ENCODE measurements around the gene PMEL. TPM values are rescaled to one million over a fixed set of nuclear protein-coding genes. Genes with fewer than 3 reads are reported as not detected.
A peak's percentile ranks its signal among the peaks of the same experiment; 100 is the strongest.
"Not testable (repeated sequence)": the region's sequence is repeated elsewhere in the genome, so short reads cannot be mapped to it uniquely, and the experiment has no call there.

The PMEL gene
- total RNA-seq, 5 donors from 2014 or later (not counting 1 experiment from before 2014, with no cell fraction given), result 0.20 TPM; not detected in 4

DNA sequence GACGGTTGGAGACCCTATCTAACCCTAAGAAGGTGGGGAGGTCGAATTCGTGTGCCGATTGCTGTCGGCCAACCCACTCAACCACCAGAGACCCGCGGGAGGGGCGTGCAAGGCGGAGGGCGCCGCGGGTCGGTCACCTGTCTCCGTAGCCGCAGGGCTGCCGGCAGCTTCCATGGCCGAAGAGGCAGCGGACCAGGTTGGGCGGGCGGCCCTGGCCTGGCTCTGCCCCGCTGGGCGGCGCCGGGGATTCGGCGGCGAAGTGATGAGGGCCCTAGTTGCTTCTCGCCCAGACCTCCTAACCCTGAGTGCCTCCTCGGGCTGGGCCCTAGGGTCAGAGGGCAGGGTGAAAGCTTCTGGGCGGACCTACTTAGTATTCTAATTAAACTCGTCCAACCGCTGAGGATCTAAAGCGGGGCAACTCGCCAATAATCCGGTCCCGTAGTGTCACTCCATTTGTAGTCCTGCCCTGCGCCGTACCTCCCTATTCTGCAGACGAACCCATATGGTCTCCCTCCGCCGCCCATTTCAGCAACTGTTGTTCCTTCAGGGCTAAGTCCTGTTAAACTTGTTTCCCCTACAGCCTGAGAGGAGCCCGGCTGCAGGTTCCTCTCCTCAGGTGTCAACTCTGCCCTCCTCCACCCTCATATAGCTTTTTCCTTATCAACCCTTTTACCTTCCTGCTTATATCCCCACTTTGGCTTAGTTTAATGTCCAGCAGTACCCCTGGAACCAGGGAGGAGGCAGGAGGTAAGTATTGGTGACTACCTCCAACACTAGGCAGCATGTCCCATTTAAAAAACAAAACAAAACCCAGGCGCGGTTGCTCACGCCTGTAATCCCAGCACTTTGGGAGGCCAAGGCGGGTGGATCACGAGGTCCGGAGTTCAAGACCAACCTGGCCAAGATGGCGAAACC, 38.0 kb downstream of the PMEL start, which contains the start of gene PYM1:
Gene PYM1 (minus strand): TSS at position 307 of the 915 bp plus-strand sequence. CDS start 133 bp downstream, at position 174.
- Mint-ChIP-seq H3K36me3 (peaks cover 13% of the 10 kb centered on the region), H3K4me3 (peak within 1 kb of the TSS; percentile 96 to 100 (median 97)), H3K9me3 (no peaks in the 10 kb centered on the region), H3K4me1 (peaks cover 47 to 72% (median 56%) of the 10 kb centered on the region in 3 donors), H3K27me3 (no peaks in the 10 kb centered on the region), H3K27ac (peak within 1 kb of the TSS; percentile 96 to 99)
- DNase-seq (peak in 34 of 35 experiments; percentile 26 to 77 (median 53)), ATAC-seq (replicated peaks in 1 of 4) (peak in 3 of 4 experiments; percentile 6 to 9 (median 6))
- POLR2A ChIA-PET, result interaction anchor here in 1 of 2 donors (0.6 to 0.7 kb wide), 2 partner anchors 195 to 1643 kb away, joined by 3 read pairs; no protein-coding TSS in a partner anchor
- H3K27ac ChIP-seq (ENCODE audit: low read length), result peak within 1 kb of the TSS; percentile 79
- 0% methylated on average over 38 of the region's 49 CpGs for WGBS (ENCODE audit: insufficient coverage)
- CTCF ChIA-PET, result interaction anchor here (0.6 to 3.5 kb wide), 9 partner anchors 8 to 1188 kb away, joined by 3 to 15 read pairs (median 5); partner anchors contain the start of genes DNAJC14 (in 1 of the 2), ORMDL2 (in 1 of the 2), RAB5B (in 1 of the 2) and SARNP (in 1 of the 2)
- H3K27me3 ChIP-seq (replicated peaks in 1 of 2; ENCODE audit: control insufficient read depth in 2 of 2, extremely low read depth in 1 of 2, insufficient read depth in 2 of 2, low read length in 1 of 2), result no peaks in the 10 kb centered on the region
- peaks cover 0 to 9% of the 10 kb centered on the region in 2 donors for H3K36me3 ChIP-seq (ENCODE audit: control insufficient read depth in 2 of 2, extremely low read depth in 1 of 2, insufficient read depth in 1 of 2, low read length in 1 of 2)
- H3K9me3 ChIP-seq, result no peaks in the 10 kb centered on the region
- H3K4me3 ChIP-seq (ENCODE audit: control insufficient read depth in 1 of 2, extremely low read depth in 1 of 2, low read length in 1 of 2), result peak within 1 kb of the TSS; percentile 86 to 100
- H3K4me1 ChIP-seq (ENCODE audit: control insufficient read depth in 1 of 2, extremely low read depth in 1 of 2, insufficient read depth in 2 of 2, low read length in 2 of 2), result peaks cover 18 to 32% of the 10 kb centered on the region in 2 experiments

DNA sequence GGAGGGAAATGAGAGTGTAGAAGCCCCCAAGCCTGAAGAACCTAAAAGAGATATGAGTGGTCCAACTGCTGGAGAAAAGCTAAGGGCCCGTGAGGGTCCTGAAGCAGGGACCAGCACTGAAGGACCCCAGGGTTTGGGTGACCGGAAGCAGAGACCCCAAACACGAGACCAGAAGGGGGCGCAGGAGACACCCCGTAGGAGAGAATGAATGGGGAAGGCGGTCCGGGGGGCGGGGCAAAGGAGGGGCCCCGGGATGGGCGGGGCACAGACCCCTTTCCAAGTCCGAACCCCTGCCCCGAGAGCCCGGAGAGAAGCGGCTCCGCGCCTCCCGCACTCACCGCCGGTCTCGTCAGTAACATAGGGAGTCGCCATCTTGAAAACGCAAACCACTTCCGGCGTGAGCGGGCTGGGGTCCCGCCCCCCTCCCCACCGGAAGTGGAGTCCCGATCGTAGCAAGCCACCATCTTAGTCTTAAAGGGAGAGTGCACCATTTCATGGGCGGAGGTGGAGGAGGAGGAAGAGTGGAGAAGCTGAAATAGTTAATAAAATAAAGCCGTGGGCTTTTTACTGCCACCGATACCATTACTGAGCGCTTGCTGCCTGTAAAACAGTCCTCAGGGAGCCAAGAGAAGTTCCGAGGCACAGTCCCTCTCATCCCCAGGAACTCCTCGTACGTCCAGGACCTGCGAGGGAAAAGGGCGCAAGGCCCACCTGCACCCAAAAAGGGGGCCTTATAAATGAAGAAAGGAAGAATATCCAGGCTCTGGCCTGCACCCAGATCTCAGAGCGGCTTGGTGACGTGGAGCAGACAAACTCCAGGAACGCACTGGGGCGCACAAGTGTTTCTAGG, 38.9 kb downstream of the PMEL start:
- ATAC-seq (replicated peaks in 1 of 4), result peak; percentile 36 to 53 (median 42)
- Mint-ChIP-seq H3K27me3 (no peaks in the 10 kb centered on the region), H3K36me3 (peaks cover 12% of the 10 kb centered on the region), H3K27ac (peak overlapping the region; percentile 96 to 99), H3K4me3 (peak overlapping the region; percentile 96 to 100 (median 97)), H3K4me1 (peaks cover 56 to 76% (median 61%) of the 10 kb centered on the region in 3 donors), H3K9me3 (no peaks in the 10 kb centered on the region)
- Histone ChIP-seq H3K36me3 (ENCODE audit: control insufficient read depth in 2 of 2, extremely low read depth in 1 of 2, insufficient read depth in 1 of 2, low read length in 1 of 2) (peaks cover 0 to 15% of the 10 kb centered on the region in 2 donors), H3K4me3 (ENCODE audit: control insufficient read depth in 1 of 2, extremely low read depth in 1 of 2, low read length in 1 of 2) (peak overlapping the region; percentile 86 to 100), H3K9me3 (no peaks in the 10 kb centered on the region), H3K27ac (ENCODE audit: low read length) (peak overlapping the region; percentile 79), H3K4me1 (ENCODE audit: control insufficient read depth in 1 of 2, extremely low read depth in 1 of 2, insufficient read depth in 2 of 2, low read length in 2 of 2) (peaks cover 18 to 32% of the 10 kb centered on the region in 2 experiments), H3K27me3 (replicated peaks in 1 of 2; ENCODE audit: control insufficient read depth in 2 of 2, extremely low read depth in 1 of 2, insufficient read depth in 2 of 2, low read length in 1 of 2) (no peaks in the 10 kb centered on the region)
- peak; percentile 72 to 95 (median 86) for DNase-seq
- ChIA-PET CTCF (interaction anchor here (0.6 to 3.5 kb wide), 15 partner anchors 8 to 222 kb away, joined by 3 to 15 read pairs (median 5); partner anchors contain the start of genes DNAJC14 (in 2 of the 2), BLOC1S1 (in 1 of the 2), ORMDL2 (in 1 of the 2) and RAB5B (in 1 of the 2)), POLR2A (interaction anchor here (0.6 to 1.5 kb wide), 6 partner anchors 13 to 1642 kb away, joined by 3 to 9 read pairs (median 4); partner anchors contain the start of gene RAB5B (in 1 of the 2))
- WGBS (ENCODE audit: insufficient coverage), result 0% methylated on average over 28 of the region's 42 CpGs

GRCh38 chr12:55925870-55926737, 39.7 kb downstream of the PMEL start:
- peaks cover 0 to 15% of the 10 kb centered on the region in 2 donors for H3K36me3 ChIP-seq (ENCODE audit: control insufficient read depth in 2 of 2, extremely low read depth in 1 of 2, insufficient read depth in 1 of 2, low read length in 1 of 2)
- POLR2A ChIA-PET, result interaction anchor here (0.6 to 1.5 kb wide), 5 partner anchors 13 to 410 kb away, joined by 3 to 9 read pairs (median 4); partner anchors contain the start of gene RAB5B (in 1 of the 2)
- 0% methylated on average over 3 of the region's 10 CpGs for WGBS (ENCODE audit: insufficient coverage)
- peak overlapping the region; percentile 79 for H3K27ac ChIP-seq (ENCODE audit: low read length)
- H3K27ac Mint-ChIP-seq, result peak overlapping the region; percentile 96 to 99
- no peaks in the 10 kb centered on the region for H3K9me3 Mint-ChIP-seq
- H3K9me3 ChIP-seq, result no peaks in the 10 kb centered on the region
- ATAC-seq (replicated peaks in 1 of 4) (no peak), DNase-seq (peak in 3 of 35 experiments; percentile 3 to 30 (median 12))
- CTCF ChIA-PET, result interaction anchor here (0.6 to 3.5 kb wide), 13 partner anchors 9 to 210 kb away, joined by 3 to 15 read pairs (median 5); partner anchors contain the start of genes DNAJC14 (in 2 of the 2), BLOC1S1 (in 1 of the 2), ORMDL2 (in 1 of the 2) and RAB5B (in 1 of the 2)
- H3K4me1 Mint-ChIP-seq, result peaks cover 62 to 79% (median 68%) of the 10 kb centered on the region in 3 donors
- H3K4me3 ChIP-seq (ENCODE audit: control insufficient read depth in 1 of 2, extremely low read depth in 1 of 2, low read length in 1 of 2), result peak overlapping the region; percentile 86 to 100
- H3K27me3 Mint-ChIP-seq, result no peaks in the 10 kb centered on the region
- H3K36me3 Mint-ChIP-seq, result peaks cover 6% of the 10 kb centered on the region
- no peaks in the 10 kb centered on the region for H3K27me3 ChIP-seq (replicated peaks in 1 of 2; ENCODE audit: control insufficient read depth in 2 of 2, extremely low read depth in 1 of 2, insufficient read depth in 2 of 2, low read length in 1 of 2)
- H3K4me3 Mint-ChIP-seq, result peak overlapping the region; percentile 96 to 100 (median 97)
- peaks cover 20 to 35% of the 10 kb centered on the region in 2 experiments for H3K4me1 ChIP-seq (ENCODE audit: control insufficient read depth in 1 of 2, extremely low read depth in 1 of 2, insufficient read depth in 2 of 2, low read length in 2 of 2)

DNA sequence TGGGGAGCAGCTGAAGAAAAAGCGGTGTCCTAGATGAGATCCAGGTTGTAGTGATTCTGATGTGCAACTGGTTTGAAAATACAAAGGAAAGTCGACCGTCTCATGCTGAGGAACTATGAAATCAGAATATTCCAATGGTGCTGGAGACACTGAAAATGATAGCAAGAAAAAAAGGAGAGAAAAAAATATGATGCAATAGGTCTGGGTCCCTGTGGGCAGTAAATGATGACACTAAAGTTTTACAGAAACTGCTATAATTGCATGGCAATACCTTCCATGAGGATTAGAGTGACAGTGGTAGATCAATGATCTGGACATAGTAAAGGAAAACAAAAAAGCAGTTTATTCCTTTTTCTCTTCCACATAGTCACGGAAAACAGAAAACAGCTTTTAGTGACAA, 40.5 kb downstream of the PMEL start:
- no peak overlapping the region for H3K4me3 ChIP-seq (ENCODE audit: control insufficient read depth in 1 of 2, extremely low read depth in 1 of 2, low read length in 1 of 2)
- CTCF ChIA-PET, result interaction anchor here (1.1 to 3.5 kb wide), 8 partner anchors 10 to 196 kb away, joined by 3 to 15 read pairs (median 8); partner anchors contain the start of genes DNAJC14 (in 1 of the 2), ORMDL2 (in 1 of the 2), RAB5B (in 1 of the 2) and SARNP (in 1 of the 2)
- POLR2A ChIA-PET, result no interaction called here
- Mint-ChIP-seq H3K27ac (peak overlapping the region; percentile 96 to 99), H3K36me3 (peaks cover 4% of the 10 kb centered on the region), H3K9me3 (no peaks in the 10 kb centered on the region), H3K4me1 (peaks cover 64 to 78% (median 69%) of the 10 kb centered on the region in 3 donors), H3K27me3 (no peaks in the 10 kb centered on the region), H3K4me3 (peak overlapping the region; percentile 96 to 100 (median 97))
- DNase-seq, result no peak
- ATAC-seq (replicated peaks in 1 of 4), result no peak
- H3K9me3 ChIP-seq, result no peaks in the 10 kb centered on the region
- peaks cover 25 to 28% of the 10 kb centered on the region in 2 experiments for H3K4me1 ChIP-seq (ENCODE audit: control insufficient read depth in 1 of 2, extremely low read depth in 1 of 2, insufficient read depth in 2 of 2, low read length in 2 of 2)
- no peak overlapping the region for H3K27ac ChIP-seq (ENCODE audit: low read length)
- 76% methylated on average over 3 of the region's 4 CpGs for WGBS (ENCODE audit: insufficient coverage)
- H3K36me3 ChIP-seq (ENCODE audit: control insufficient read depth in 2 of 2, extremely low read depth in 1 of 2, insufficient read depth in 1 of 2, low read length in 1 of 2), result peaks cover 0 to 17% of the 10 kb centered on the region in 2 donors
- H3K27me3 ChIP-seq (replicated peaks in 1 of 2; ENCODE audit: control insufficient read depth in 2 of 2, extremely low read depth in 1 of 2, insufficient read depth in 2 of 2, low read length in 1 of 2), result no peaks in the 10 kb centered on the region

DNA sequence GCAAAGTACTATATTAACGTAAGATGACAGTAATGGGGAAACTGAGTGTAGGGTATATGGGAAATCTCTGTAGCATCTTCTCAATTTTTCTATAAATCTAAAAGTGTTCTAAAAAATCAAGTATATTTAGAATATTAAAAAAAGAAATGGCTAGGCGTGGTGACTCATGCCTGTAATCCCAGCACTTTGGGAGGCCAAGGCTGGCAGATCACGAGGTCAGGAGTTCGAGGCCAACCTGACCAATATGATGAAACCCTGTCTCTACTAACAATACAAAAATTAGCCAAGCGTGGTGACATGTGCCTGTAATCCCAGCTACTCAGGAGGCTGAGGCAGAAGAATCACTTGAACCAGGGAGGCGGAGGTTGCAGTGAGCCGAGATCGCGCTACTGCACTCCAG, 42.2 kb downstream of the PMEL start:
- H3K27ac Mint-ChIP-seq, result peak overlapping the region in 1 of 2 donors; percentile 18
- ATAC-seq (replicated peaks in 1 of 4); H3K27me3 ChIP-seq (replicated peaks in 1 of 2; ENCODE audit: control insufficient read depth in 2 of 2, extremely low read depth in 1 of 2, insufficient read depth in 2 of 2, low read length in 1 of 2); POLR2A ChIA-PET; H3K4me3 ChIP-seq (ENCODE audit: control insufficient read depth in 1 of 2, extremely low read depth in 1 of 2, low read length in 1 of 2); H3K9me3 Mint-ChIP-seq; H3K36me3 Mint-ChIP-seq; H3K27me3 Mint-ChIP-seq; H3K9me3 ChIP-seq; H3K27ac ChIP-seq (ENCODE audit: low read length); DNase-seq: not testable (repeated sequence)
- CTCF ChIA-PET, result interaction anchor here in 1 of 2 donors (0.7 to 1.3 kb wide), 2 partner anchors 15 to 134 kb away, joined by 5 to 6 read pairs; no protein-coding TSS in a partner anchor
- peaks cover 59 to 62% (median 60%) of the 10 kb centered on the region in 3 donors for H3K4me1 Mint-ChIP-seq
- H3K4me3 Mint-ChIP-seq, result peak overlapping the region in 1 of 3 donors; percentile 55
- H3K36me3 ChIP-seq (ENCODE audit: control insufficient read depth in 2 of 2, extremely low read depth in 1 of 2, insufficient read depth in 1 of 2, low read length in 1 of 2), result peaks cover 0 to 17% of the 10 kb centered on the region in 2 donors
- H3K4me1 ChIP-seq (ENCODE audit: control insufficient read depth in 1 of 2, extremely low read depth in 1 of 2, insufficient read depth in 2 of 2, low read length in 2 of 2), result peaks cover 22 to 24% of the 10 kb centered on the region in 2 experiments
- WGBS (ENCODE audit: insufficient coverage), result 100% methylated on average over 1 of the region's 9 CpGs

All from T-cell (primary cell).